GM13976 (cell line): Measurements from ENCODE around the gene GATC.
"Not testable (repeated sequence)": the region's sequence is repeated elsewhere in the genome, so short reads cannot be mapped to it uniquely, and the experiment has no call there.

Experiments
- DNase-seq: peaks from one replicate; pipeline ENCODE4 v3.0.0; 2012; ENCODE audit warnings: low spot score
- in situ Hi-C: fragments of 300-500 bp; cut with MboI; formaldehyde crosslinking; loops from one replicate; pipeline ENCODE4 v1.12.0; 2022; ENCODE audit warnings: low sequenced_read_pairs, mixed read lengths, inconsistent platforms; ENCODE audit not compliant: unreplicated experiment
- TF ChIP-seq, protein P1 (sequence below): IDR thresholded peaks from 2 replicates; pipeline ENCODE4 v1.5.1; 2012; ENCODE audit warnings: borderline replicate concordance, mild to moderate bottlenecking; ENCODE audit not compliant: insufficient read depth; ENCODE audit errors: extremely low read depth, missing control alignments, control extremely low read depth

The GATC gene

GRCh38 chr12:120475643-120476042 is 29.4 kb downstream of the GATC start:
- TF ChIP-seq, protein P1, sequence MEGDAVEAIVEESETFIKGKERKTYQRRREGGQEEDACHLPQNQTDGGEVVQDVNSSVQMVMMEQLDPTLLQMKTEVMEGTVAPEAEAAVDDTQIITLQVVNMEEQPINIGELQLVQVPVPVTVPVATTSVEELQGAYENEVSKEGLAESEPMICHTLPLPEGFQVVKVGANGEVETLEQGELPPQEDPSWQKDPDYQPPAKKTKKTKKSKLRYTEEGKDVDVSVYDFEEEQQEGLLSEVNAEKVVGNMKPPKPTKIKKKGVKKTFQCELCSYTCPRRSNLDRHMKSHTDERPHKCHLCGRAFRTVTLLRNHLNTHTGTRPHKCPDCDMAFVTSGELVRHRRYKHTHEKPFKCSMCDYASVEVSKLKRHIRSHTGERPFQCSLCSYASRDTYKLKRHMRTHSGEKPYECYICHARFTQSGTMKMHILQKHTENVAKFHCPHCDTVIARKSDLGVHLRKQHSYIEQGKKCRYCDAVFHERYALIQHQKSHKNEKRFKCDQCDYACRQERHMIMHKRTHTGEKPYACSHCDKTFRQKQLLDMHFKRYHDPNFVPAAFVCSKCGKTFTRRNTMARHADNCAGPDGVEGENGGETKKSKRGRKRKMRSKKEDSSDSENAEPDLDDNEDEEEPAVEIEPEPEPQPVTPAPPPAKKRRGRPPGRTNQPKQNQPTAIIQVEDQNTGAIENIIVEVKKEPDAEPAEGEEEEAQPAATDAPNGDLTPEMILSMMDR = no peak
- in situ Hi-C loops = no loop called here
- DNase-seq = no peak

- in situ Hi-C loops = no loop called here
- TF ChIP-seq, protein P1 = no peak
- DNase-seq = no peak
Measured at GRCh38 chr12:120479458-120479857, 33.2 kb downstream of the GATC start.

DNA sequence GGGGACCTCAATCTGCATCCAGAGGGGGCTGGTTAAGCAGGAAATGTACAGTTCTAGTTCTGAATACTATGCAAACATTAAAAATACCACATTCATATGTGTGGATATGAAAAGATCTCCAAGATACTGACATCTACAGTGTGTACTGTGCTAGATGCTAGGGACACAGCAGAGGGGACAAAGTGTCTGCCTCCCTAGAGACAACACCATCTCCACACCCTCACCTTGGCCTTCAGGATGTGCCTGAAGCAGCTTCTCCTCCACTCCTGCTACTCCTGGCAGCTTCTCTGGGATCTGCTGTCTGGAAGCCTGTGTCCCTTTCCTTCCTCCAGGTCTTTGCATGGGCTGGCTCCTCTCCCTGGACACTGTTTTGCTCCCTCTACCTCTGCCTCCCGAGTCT is 34.0 kb downstream of the GATC start:
- no peak for DNase-seq
- in situ Hi-C loops = no loop called here

DNA sequence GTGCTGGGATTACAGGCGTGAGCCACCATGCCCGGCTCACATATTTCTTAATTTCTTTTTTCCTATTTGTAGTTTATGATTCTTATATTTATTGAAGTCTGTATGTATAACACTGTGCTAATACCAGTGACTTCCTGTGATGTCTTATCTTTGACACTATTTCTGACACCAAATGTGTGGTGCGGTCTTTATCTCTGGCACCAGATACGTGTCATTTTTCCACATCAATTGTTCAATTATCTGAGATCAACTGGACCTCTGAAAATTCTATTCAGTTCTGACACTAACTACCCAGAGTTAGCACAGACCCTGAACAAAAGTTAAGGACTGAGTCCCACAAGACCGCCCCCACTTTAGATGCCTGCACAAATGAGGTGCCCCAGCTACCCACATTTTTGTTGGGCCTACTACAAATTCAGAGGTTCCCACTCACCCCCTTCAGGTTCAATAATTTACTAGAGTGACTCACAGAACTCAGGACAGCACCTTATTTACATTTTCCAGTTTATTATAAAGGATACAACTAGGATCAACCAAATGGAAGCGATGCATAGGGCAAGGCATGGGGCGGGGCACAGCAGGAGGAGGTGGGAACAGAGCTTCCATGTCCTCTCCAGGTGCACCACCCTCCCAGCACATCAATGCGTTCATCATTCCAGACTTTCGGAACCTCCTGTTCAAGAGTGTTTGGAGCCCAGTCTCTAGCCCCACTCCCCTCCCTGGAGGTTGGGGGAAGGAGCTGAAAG is 35.0 kb downstream of the GATC start:
- TF ChIP-seq, protein P1 = no peak
- no peak for DNase-seq
- in situ Hi-C loops = no loop called here

More for the DNA sequence above, 34.0 kb downstream of the GATC start:
- TF ChIP-seq, protein P1 = no peak

GRCh38 chr12:120483621-120484020 is 37.4 kb downstream of the GATC start:
- no peak for DNase-seq
- in situ Hi-C loops = no loop called here
- TF ChIP-seq, protein P1 = no peak

GRCh38 chr12:120485961-120486881 is 40.0 kb downstream of the GATC start:
- TF ChIP-seq, protein P1 = no peak
- no peak for DNase-seq
- in situ Hi-C loops = no loop called here

DNA sequence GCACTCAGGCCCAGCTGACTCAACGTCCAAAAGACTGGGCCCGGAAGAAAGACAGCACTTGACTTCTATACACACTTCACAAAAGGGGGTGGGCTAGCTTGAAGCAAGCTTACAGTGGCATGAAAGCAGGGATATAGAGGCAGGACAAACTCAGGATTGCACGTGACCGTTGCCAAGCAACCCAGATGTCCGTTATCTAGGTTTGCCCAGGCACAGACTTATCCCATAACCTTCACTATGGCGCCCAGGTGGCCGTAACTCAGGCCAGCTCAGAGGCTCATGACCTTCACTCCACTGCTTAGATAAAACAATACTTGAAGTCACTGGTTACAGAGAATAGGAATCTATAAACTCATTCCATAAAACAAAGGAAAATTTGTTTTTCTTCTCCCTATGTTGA is 41.3 kb downstream of the GATC start:
- DNase-seq, in situ Hi-C loops: not testable (repeated sequence)
